ENCODE results near the gene TNS3. TPM values are rescaled to one million over a fixed set of nuclear protein-coding genes. Genes with fewer than 3 reads are reported as not detected.

Gene TNS3
- total and polyA plus RNA-seq, 9 of the 15 experiments (the other 6 are each of a cell fraction or from before 2014, with no cell fraction given) = 0.20 TPM; not detected in 8

DNA sequence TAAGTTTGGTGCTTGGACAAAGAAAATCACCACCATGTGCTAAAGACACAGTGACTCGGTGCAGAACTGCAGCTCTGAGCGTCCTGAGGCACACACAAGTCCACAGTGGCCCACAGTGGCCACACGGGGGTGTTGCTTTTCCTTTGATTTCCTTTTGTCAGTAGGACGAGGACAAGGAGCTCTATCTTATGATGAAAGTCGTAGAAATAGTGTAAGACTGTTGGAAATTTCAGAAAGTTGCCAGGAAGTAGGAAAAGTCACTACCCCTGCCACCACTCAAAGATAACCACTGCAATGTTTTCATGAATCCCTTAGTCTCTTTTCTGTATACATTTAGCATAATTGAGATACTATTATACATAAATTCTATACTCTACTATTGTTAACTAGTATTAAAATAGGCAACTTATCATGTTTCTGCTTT, 146.0 kb downstream of the TNS3 start (continued):
- TF ChIP-seq CHAMP1 (IDR thresholded peaks at IDR 0.05) = no peak
- peak; percentile 37; the same call in 1 of the 2 replicates for TF ChIP-seq CTBP1 (IDR thresholded peaks at IDR 0.05; ENCODE audit: borderline replicate concordance)
- no peak for TF ChIP-seq ZC3H8 (IDR thresholded peaks at IDR 0.05)
- no peak for TF ChIP-seq FOXK2 (conservative IDR thresholded peaks at IDR 0.05 in 1 of 2, IDR thresholded peaks at IDR 0.05 in 1 of 2; ENCODE audit: low read depth in 2 of 2)
- TF ChIP-seq ZFPM2 (CRISPR knock-in tag; IDR thresholded peaks at IDR 0.05) = no peak
- TF ChIP-seq, protein P1, sequence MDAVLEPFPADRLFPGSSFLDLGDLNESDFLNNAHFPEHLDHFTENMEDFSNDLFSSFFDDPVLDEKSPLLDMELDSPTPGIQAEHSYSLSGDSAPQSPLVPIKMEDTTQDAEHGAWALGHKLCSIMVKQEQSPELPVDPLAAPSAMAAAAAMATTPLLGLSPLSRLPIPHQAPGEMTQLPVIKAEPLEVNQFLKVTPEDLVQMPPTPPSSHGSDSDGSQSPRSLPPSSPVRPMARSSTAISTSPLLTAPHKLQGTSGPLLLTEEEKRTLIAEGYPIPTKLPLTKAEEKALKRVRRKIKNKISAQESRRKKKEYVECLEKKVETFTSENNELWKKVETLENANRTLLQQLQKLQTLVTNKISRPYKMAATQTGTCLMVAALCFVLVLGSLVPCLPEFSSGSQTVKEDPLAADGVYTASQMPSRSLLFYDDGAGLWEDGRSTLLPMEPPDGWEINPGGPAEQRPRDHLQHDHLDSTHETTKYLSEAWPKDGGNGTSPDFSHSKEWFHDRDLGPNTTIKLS (IDR thresholded peaks at IDR 0.05; ENCODE audit: borderline replicate concordance, low read depth) = no peak
- TF ChIP-seq SRSF3 (IDR thresholded peaks at IDR 0.05; ENCODE audit: insufficient read depth, low read length) = no peak
- no peak for TF ChIP-seq CBX3 (IDR thresholded peaks at IDR 0.05; ENCODE audit: borderline replicate concordance in 1 of 2, low read length in 2 of 2)
- no peak for TF ChIP-seq MNT (conservative IDR thresholded peaks at IDR 0.05)
- no peak for TF ChIP-seq GABPB2 (CRISPR knock-in tag; conservative IDR thresholded peaks at IDR 0.05)
- no peak for TF ChIP-seq BCL6 (CRISPR knock-in tag; IDR thresholded peaks at IDR 0.05)
- no peak for TF ChIP-seq PTBP1 (IDR thresholded peaks at IDR 0.05; ENCODE audit: low read depth, low read length)
- no peak for TF ChIP-seq NONO (IDR thresholded peaks at IDR 0.05; ENCODE audit: low read depth in 2 of 2, low read length in 1 of 2)
- no peak for TF ChIP-seq BDP1 (IDR thresholded peaks at IDR 0.05; ENCODE audit: insufficient read depth, insufficient read length)
- TF ChIP-seq, protein P2, sequence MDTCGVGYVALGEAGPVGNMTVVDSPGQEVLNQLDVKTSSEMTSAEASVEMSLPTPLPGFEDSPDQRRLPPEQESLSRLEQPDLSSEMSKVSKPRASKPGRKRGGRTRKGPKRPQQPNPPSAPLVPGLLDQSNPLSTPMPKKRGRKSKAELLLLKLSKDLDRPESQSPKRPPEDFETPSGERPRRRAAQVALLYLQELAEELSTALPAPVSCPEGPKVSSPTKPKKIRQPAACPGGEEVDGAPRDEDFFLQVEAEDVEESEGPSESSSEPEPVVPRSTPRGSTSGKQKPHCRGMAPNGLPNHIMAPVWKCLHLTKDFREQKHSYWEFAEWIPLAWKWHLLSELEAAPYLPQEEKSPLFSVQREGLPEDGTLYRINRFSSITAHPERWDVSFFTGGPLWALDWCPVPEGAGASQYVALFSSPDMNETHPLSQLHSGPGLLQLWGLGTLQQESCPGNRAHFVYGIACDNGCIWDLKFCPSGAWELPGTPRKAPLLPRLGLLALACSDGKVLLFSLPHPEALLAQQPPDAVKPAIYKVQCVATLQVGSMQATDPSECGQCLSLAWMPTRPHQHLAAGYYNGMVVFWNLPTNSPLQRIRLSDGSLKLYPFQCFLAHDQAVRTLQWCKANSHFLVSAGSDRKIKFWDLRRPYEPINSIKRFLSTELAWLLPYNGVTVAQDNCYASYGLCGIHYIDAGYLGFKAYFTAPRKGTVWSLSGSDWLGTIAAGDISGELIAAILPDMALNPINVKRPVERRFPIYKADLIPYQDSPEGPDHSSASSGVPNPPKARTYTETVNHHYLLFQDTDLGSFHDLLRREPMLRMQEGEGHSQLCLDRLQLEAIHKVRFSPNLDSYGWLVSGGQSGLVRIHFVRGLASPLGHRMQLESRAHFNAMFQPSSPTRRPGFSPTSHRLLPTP (IDR thresholded peaks at IDR 0.05; ENCODE audit: borderline replicate concordance, extremely low read depth, insufficient read length) = no peak
